Activated B cell treated with CpG ODN at 0.5 μM for 24 hours (primary cell): Measurements from ENCODE around the gene MYH9. TPM values are rescaled to one million over a fixed set of nuclear protein-coding genes. Genes with fewer than 3 reads are reported as not detected.

Experiments
- ATAC-seq: fragments of 200-7000 bp; cut with Tn5 transposase; one replicate; pipeline ENCODE4 v1.10.0; 2021; ENCODE audit warnings: low read depth, mild to moderate bottlenecking, moderate library complexity
- CTCF ChIA-PET: fragments of 350-600 bp; sonication (Branson Sonifier 250); formaldehyde crosslinking; loops from one replicate; lab custom pipeline; 2021; ENCODE audit warnings: antibody characterized with exemption; lab: Charles Lee
- POLR2A ChIA-PET: fragments of 350-600 bp; sonication (Branson Sonifier 250); formaldehyde crosslinking; loops from one replicate; lab custom pipeline; 2021; ENCODE audit warnings: antibody characterized with exemption; lab: Charles Lee
- DNase-seq: peaks from one replicate; pipeline ENCODE4 v3.0.0; 2022
- H3K27ac Mint-ChIP-seq: one replicate; pipeline ENCODE4 v1.8.0; 2020; ENCODE audit warnings: mixed read lengths
- H3K27me3 Mint-ChIP-seq: one replicate; pipeline ENCODE4 v1.8.0; 2021; ENCODE audit warnings: mixed read lengths
- H3K36me3 Mint-ChIP-seq: one replicate; pipeline ENCODE4 v1.8.0; 2021; ENCODE audit warnings: low read depth, mixed read lengths
- H3K4me1 Mint-ChIP-seq: one replicate; pipeline ENCODE4 v1.8.0; 2021; ENCODE audit warnings: mixed read lengths
- H3K4me3 Mint-ChIP-seq: one replicate; pipeline ENCODE4 v1.8.0; 2020; ENCODE audit warnings: mild to moderate bottlenecking, mixed read lengths
- H3K9me3 Mint-ChIP-seq: one replicate; pipeline ENCODE4 v1.8.0; 2020; ENCODE audit warnings: mixed read lengths
- intact Hi-C: fragments of 100-400 bp; cut with micrococcal nuclease; formaldehyde crosslinking; loops from one replicate; pipeline ENCODE4 v1.15.1; 2024
- total RNA-seq: library from RNA; stranded (reverse); gene quantifications from 2 replicates; pipeline ENCODE4 v1.2.3, GENCODE V29; 2022
- TF ChIP-seq, protein P1 (sequence below): fragments of 200-600 bp; IDR thresholded peaks from one replicate; pipeline ENCODE4 v1.8.0; 2022; ENCODE audit warnings: antibody characterized with exemption, mild to moderate bottlenecking

MYH9 gene
- total RNA-seq, 1 donor from 2014 or later, result 714 TPM

DNA sequence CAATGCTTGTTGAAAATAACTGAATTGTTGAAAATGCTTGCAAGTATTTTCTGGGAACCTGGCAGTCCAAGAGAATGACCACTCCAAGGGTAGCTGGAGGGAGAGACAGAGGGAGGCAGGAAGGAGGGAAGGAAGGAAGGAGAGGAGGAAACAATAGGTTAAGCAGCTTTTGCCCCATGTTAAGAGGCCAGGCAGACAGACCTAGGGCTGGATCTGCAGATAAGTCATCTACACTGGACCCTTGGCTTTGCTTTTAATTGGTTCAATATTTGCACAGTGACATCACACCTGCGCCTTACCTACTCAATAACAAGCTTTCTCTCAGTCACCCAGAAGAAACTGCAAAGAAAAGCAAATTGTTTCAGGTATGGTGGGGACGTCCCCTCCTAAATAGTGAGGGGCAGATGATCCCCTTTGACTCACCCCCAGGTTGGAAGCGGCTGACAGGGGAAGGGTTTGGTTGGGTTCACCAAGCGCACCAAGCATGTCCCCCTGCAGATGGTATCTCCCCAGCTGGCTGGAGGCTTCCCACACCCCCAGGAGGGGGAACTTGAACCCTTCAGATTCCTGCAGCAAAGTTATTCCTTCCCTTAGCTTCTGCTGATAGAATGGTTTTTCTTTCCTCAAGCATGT is 24.3 kb downstream of the MYH9 start:
- no peak for ATAC-seq
- Mint-ChIP-seq H3K27ac (peak overlapping the region; percentile 82), H3K4me1 (peaks cover 97% of the 10 kb centered on the region), H3K4me3 (peak overlapping the region; percentile 68), H3K27me3 (no peaks in the 10 kb centered on the region), H3K36me3 (peaks cover 54% of the 10 kb centered on the region), H3K9me3 (no peaks in the 10 kb centered on the region)
- no peak for DNase-seq
- POLR2A ChIA-PET, result interaction anchor here (0.8 to 3.5 kb wide), 6 partner anchors 12 to 31 kb away, joined by 3 to 23 read pairs (median 4); partner anchors contain the start of gene MYH9
- TF ChIP-seq, protein P1, sequence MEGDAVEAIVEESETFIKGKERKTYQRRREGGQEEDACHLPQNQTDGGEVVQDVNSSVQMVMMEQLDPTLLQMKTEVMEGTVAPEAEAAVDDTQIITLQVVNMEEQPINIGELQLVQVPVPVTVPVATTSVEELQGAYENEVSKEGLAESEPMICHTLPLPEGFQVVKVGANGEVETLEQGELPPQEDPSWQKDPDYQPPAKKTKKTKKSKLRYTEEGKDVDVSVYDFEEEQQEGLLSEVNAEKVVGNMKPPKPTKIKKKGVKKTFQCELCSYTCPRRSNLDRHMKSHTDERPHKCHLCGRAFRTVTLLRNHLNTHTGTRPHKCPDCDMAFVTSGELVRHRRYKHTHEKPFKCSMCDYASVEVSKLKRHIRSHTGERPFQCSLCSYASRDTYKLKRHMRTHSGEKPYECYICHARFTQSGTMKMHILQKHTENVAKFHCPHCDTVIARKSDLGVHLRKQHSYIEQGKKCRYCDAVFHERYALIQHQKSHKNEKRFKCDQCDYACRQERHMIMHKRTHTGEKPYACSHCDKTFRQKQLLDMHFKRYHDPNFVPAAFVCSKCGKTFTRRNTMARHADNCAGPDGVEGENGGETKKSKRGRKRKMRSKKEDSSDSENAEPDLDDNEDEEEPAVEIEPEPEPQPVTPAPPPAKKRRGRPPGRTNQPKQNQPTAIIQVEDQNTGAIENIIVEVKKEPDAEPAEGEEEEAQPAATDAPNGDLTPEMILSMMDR, result no peak
- intact Hi-C loops, result no loop called here
- CTCF ChIA-PET, result interaction anchor here (0.9 kb wide), 1 partner anchor 107 kb away, joined by 3 read pairs; no protein-coding TSS in a partner anchor

DNA sequence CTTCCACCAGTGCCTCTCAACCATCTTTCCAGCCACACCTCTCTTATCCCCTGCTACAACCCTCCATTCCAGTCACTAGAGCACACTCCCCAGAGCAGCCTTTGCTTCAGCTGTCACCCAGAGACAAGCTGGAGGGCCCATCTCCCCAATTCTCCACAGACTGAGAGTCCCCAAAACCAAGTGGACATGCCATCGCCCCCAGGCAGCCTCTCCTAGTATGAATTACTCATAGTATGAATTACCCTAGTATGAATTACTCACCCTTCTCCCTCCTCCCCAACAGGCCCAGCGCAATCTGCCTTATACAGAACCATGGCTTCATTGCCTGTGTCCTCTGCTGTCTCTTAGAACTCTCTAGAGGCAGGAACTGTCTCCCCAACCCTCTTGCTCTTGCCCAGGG is 24.8 kb downstream of the MYH9 start:
- Mint-ChIP-seq H3K27me3 (no peaks in the 10 kb centered on the region), H3K36me3 (peaks cover 54% of the 10 kb centered on the region), H3K4me1 (peaks cover 97% of the 10 kb centered on the region), H3K27ac (peak overlapping the region; percentile 82), H3K9me3 (no peaks in the 10 kb centered on the region), H3K4me3 (peak overlapping the region; percentile 45)
- ChIA-PET CTCF (interaction anchor here (0.9 kb wide), 1 partner anchor 107 kb away, joined by 3 read pairs; no protein-coding TSS in a partner anchor), POLR2A (interaction anchor here (0.8 to 3.5 kb wide), 6 partner anchors 13 to 31 kb away, joined by 3 to 23 read pairs (median 4); partner anchors contain the start of gene MYH9)
- no peak for DNase-seq
- TF ChIP-seq, protein P1, result no peak
- ATAC-seq, result no peak
- intact Hi-C loops, result no loop called here

DNA sequence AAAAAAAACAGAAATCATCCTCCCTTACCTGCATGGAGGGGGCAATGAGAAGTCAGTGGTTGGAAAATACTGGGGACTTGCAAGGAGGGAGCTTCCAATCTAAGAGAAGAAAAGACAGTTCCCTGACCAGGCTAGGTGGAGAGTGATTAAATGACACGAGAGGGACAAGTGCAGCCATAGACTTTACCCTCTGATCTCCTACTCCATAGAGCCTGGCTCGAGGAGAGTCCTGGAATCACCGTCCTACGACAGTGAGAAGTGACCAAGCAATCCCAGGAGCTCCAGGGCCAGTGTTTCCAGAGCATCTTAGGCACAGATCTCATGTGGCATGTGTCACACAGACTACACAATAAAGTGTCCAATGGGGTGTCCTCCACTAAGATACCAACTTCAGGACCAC is 25.7 kb downstream of the MYH9 start:
- peaks cover 97% of the 10 kb centered on the region for H3K4me1 Mint-ChIP-seq
- ATAC-seq (no peak), DNase-seq (no peak)
- peaks cover 53% of the 10 kb centered on the region for H3K36me3 Mint-ChIP-seq
- peak overlapping the region; percentile 41 for H3K4me3 Mint-ChIP-seq
- no peaks in the 10 kb centered on the region for H3K9me3 Mint-ChIP-seq
- POLR2A ChIA-PET, result interaction anchor here (0.6 to 4.3 kb wide), 3 partner anchors 15 to 23 kb away, joined by 3 to 22 read pairs (median 7); no protein-coding TSS in a partner anchor
- intact Hi-C loops, result no loop called here
- CTCF ChIA-PET, result no interaction called here
- TF ChIP-seq, protein P1, result no peak
- H3K27ac Mint-ChIP-seq, result peak overlapping the region; percentile 82
- no peaks in the 10 kb centered on the region for H3K27me3 Mint-ChIP-seq

DNA sequence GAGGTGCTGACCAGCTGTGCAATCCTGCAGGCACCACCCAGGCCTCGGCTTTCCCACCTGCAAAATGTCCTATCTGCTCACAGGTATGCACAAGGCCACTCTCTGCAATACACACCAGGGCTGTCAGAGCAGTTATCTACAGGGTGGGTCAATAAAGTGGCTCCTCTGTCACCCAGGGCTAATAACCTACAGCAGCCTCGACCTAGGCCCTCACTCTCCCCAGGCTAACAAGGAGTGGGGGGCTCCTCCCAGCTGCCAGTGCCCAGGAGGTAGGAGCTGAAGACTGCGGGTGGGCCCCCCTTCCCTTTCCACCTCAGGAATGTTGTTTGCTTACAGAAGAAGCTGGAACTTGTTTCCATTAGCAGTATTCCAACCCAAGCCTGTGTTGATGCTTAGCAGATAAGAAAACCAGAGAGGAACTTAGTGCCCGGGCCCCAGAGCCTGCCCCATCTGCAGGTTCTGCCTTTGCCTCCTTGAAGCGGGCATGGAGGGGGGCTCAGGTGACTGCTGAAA is 26.8 kb downstream of the MYH9 start:
- peak overlapping the region; percentile 82 for H3K27ac Mint-ChIP-seq
- CTCF ChIA-PET, result no interaction called here
- peaks cover 50% of the 10 kb centered on the region for H3K36me3 Mint-ChIP-seq
- POLR2A ChIA-PET, result interaction anchor here (0.6 to 4.3 kb wide), 6 partner anchors 10 to 82 kb away, joined by 3 to 31 read pairs (median 21); no protein-coding TSS in a partner anchor
- no peaks in the 10 kb centered on the region for H3K27me3 Mint-ChIP-seq
- peak overlapping the region; percentile 32 for H3K4me3 Mint-ChIP-seq
- TF ChIP-seq, protein P1, result no peak
- peaks cover 97% of the 10 kb centered on the region for H3K4me1 Mint-ChIP-seq
- intact Hi-C loops, result no loop called here
- no peak for ATAC-seq
- no peaks in the 10 kb centered on the region for H3K9me3 Mint-ChIP-seq
- DNase-seq, result no peak

DNA sequence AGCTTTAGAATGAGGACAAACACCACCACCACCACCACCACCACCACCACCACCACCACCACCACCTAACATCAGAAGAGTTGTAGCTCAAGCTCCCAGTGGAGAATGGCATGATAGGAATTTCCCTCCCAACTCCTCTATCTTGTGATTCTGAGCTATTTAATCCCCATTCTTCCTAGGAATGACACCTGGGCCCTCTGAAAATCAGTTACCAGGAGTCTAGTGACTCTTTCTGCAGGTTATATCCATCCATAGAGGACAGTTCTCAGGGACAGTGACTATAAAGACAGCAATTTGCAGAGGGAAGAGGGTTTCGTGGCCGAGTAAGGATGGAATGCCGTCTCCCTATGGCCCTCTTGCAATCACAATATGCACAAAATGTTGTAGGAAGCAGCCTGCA is 27.8 kb downstream of the MYH9 start:
- TF ChIP-seq, protein P1, result no peak
- ChIA-PET POLR2A (interaction anchor here (0.7 to 4.3 kb wide), 8 partner anchors 11 to 224 kb away, joined by 3 to 31 read pairs (median 22); partner anchors contain the start of genes MYH9 and TXN2), CTCF (interaction anchor here (1.9 to 3.6 kb wide), 2 partner anchors 17 to 110 kb away, joined by 4 to 15 read pairs; no protein-coding TSS in a partner anchor)
- intact Hi-C loops, result no loop called here
- no peak for DNase-seq
- peaks cover 99% of the 10 kb centered on the region for H3K4me1 Mint-ChIP-seq
- H3K27me3 Mint-ChIP-seq, result no peaks in the 10 kb centered on the region
- peak overlapping the region; percentile 95 for H3K27ac Mint-ChIP-seq
- H3K36me3 Mint-ChIP-seq, result peaks cover 54% of the 10 kb centered on the region
- H3K9me3 Mint-ChIP-seq, result no peaks in the 10 kb centered on the region
- no peak for ATAC-seq
- H3K4me3 Mint-ChIP-seq, result peak overlapping the region; percentile 72
